Prostate gland (tissue), 2 donors: ENCODE measurements around the gene CD86. TPM values are rescaled to one million over a fixed set of nuclear protein-coding genes. Genes with fewer than 3 reads are reported as not detected.
"Not testable (repeated sequence)": the region's sequence is repeated elsewhere in the genome, so short reads cannot be mapped to it uniquely, and the experiment has no call there.

Experiments used
- DNase-seq: peaks from one replicate; pipeline ENCODE4 v3.0.0-alpha.2; 2019; ENCODE audit warnings: low spot score
- H3K27ac ChIP-seq, 2 donors: fragments of 200-600 bp; sonication (generic); 2 replicates each; pipeline ENCODE4 v1.5.1; 2017 to 2019
- H3K27me3 ChIP-seq: fragments of 200-600 bp; sonication (generic); replicated peaks from 2 replicates; pipeline ENCODE4 v1.5.1; 2019; ENCODE audit not compliant: insufficient read depth
- H3K36me3 ChIP-seq, 2 donors: fragments of 200-600 bp; sonication (generic); 1 replicate in 1 of 2; 2 replicates in 1 of 2; pipeline versions ENCODE4 v1.5.1 to v1.8.1; 2017 to 2019
- H3K4me1 ChIP-seq: fragments of 200-600 bp; sonication (generic); replicated peaks from 2 replicates; pipeline ENCODE4 v1.5.1; 2019
- H3K4me3 ChIP-seq, 2 donors: fragments of 200-600 bp; sonication (generic); 2 replicates each; pipeline ENCODE4 v1.5.1; 2017 to 2019
- H3K9me3 ChIP-seq: fragments of 200-600 bp; sonication (generic); 2 replicates; pipeline ENCODE4 v1.5.1; 2017
- CTCF ChIP-seq, 4 experiments: fragments of 200-600 bp in 2 of 4; fragments of 450-650 bp in 2 of 4; sonication (generic) in 2 of 4; IDR thresholded peaks; 1 replicate in 3 of 4; 2 replicates in 1 of 4; pipeline ENCODE4 v1.5.1; 2016 to 2019; ENCODE audit warnings: antibody characterized with exemption in 4 of 4, mild to moderate bottlenecking in 2 of 4, moderate library complexity in 2 of 4
- POLR2A ChIP-seq: fragments of 450-650 bp; IDR thresholded peaks from one replicate; pipeline ENCODE4 v1.6.1; 2016; ENCODE audit warnings: antibody characterized with exemption, mild to moderate bottlenecking
- POLR2AphosphoS5 ChIP-seq: sonication (generic); formaldehyde crosslinking; IDR thresholded peaks from one replicate; pipeline ENCODE4 v1.6.1; 2017; ENCODE audit warnings: antibody characterized with exemption
- WGBS: methylation state at CpG from one replicate; pipeline ENCODE4 v1.1.5; 2018; 5-methylcytosine and 5-hydroxymethylcytosine counted together
- intact Hi-C: fragments of 100-400 bp; cut with DNase I; formaldehyde crosslinking; loops from one replicate; pipeline ENCODE4 v1.14.2; 2022
- total RNA-seq, 2 donors: library from RNA; depleted of rRNA; stranded (reverse); fragments of >200 nt; gene quantifications; one replicate each; pipeline ENCODE4 v1.1.0, GENCODE V29; 2016

CD86 gene
- total RNA-seq, 2 donors from 2014 or later, result 0.68 to 1.2 TPM

- H3K27ac ChIP-seq, result no peak overlapping the region
- H3K4me1 ChIP-seq, result no peaks in the 10 kb centered on the region
- TF ChIP-seq POLR2A (no peak), POLR2AphosphoS5 (no peak)
- no peaks in the 10 kb centered on the region for H3K27me3 ChIP-seq
- H3K4me3 ChIP-seq, result no peak overlapping the region
- DNase-seq, result no peak
- WGBS, result 84% methylated on average over 7 of the region's 7 CpGs
- intact Hi-C loops, result no loop called here
- H3K36me3 ChIP-seq, result no peaks in the 10 kb centered on the region
- no peaks in the 10 kb centered on the region for H3K9me3 ChIP-seq
Observed at GRCh38 chr3:122132949-122133540, 77.9 kb downstream of the CD86 start.

DNA sequence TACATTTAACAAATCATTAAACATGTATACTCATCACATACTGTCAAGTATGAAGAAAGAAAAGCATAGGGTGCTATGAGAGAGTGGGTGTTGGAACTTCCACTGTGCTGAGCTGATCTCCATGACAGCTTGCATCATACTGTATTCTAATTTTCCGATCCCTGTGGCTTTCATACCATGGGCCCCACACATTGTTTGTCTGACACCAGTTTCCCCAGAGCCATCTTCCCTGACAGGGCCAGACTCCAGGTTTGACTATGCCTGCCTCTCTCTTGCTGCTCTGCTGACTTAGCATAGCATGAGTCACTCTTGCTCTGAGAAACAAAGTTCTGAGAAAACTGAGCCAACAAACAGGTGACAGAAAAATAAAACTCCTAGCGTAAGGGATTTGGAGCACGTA, 91.3 kb downstream of the CD86 start:
- H3K9me3 ChIP-seq, result no peaks in the 10 kb centered on the region
- H3K27me3 ChIP-seq, result no peaks in the 10 kb centered on the region
- no peak for DNase-seq
- H3K27ac ChIP-seq, result no peak overlapping the region
- WGBS, result 61% methylated on average over 3 of the region's 3 CpGs
- no peaks in the 10 kb centered on the region for H3K4me1 ChIP-seq
- TF ChIP-seq CTCF (IDR thresholded peaks at IDR 0.05), result no peak
- no peak for TF ChIP-seq POLR2AphosphoS5
- TF ChIP-seq POLR2A, result no peak
- H3K4me3 ChIP-seq, result no peak overlapping the region
- H3K36me3 ChIP-seq, result no peaks in the 10 kb centered on the region
- intact Hi-C loops, result no loop called here

DNA sequence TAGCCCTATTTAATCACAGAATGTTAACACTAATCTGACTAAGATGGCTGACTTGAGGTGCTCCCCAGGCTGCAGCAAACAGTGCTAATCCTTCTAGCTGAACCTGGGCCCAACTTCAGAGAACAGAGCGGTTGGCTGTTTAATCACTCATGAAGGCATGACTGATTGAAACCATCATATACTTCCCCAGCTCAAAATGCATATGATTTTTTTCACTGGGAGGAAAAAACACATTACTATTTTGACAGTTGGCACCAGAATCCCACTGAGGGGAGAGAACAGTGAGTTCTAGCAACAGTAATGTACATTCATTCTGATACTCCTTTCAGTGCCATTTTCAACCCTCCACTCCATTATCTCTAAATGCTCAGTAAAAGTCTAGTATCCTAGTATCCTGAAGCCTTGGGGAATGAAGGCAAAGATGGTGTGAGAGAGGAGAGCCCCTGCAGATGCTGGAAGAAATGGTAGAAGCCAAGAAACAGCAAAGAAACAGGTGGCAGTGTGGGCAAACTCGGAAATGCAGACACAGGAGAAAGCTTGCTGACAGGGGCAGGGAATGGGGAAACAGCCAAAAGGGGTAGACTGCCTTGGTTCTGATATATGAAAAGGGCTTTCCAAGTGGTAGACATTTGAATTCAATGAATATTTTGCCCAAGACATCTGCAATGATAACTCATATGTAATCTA, 93.9 kb downstream of the CD86 start:
- H3K4me3 ChIP-seq, result no peak overlapping the region
- H3K27me3 ChIP-seq, result no peaks in the 10 kb centered on the region
- H3K36me3 ChIP-seq, result no peaks in the 10 kb centered on the region
- no peaks in the 10 kb centered on the region for H3K9me3 ChIP-seq
- intact Hi-C loops, result no loop called here
- no peak for DNase-seq
- 68% methylated on average over 2 of the region's 2 CpGs for WGBS
- H3K4me1 ChIP-seq, result no peaks in the 10 kb centered on the region
- no peak overlapping the region for H3K27ac ChIP-seq
- TF ChIP-seq CTCF (IDR thresholded peaks at IDR 0.05), result no peak
- TF ChIP-seq POLR2A, result no peak
- TF ChIP-seq POLR2AphosphoS5, result no peak

- TF ChIP-seq POLR2A (no peak), CTCF (IDR thresholded peaks at IDR 0.05) (no peak), POLR2AphosphoS5 (no peak)
- 83% methylated on average over 2 of the region's 2 CpGs for WGBS
- intact Hi-C loops, result no loop called here
- Histone ChIP-seq H3K4me1 (no peaks in the 10 kb centered on the region), H3K27me3 (no peaks in the 10 kb centered on the region), H3K36me3 (no peaks in the 10 kb centered on the region), H3K9me3 (no peaks in the 10 kb centered on the region), H3K27ac (no peak overlapping the region), H3K4me3 (no peak overlapping the region)
- no peak for DNase-seq
Observed at GRCh38 chr3:122151480-122151879, 96.3 kb downstream of the CD86 start.

- H3K36me3 ChIP-seq, H3K27me3 ChIP-seq: not testable (repeated sequence)
- 70% methylated on average over 2 of the region's 31 CpGs for WGBS
Observed at GRCh38 chr3:122164983-122165382, 109.8 kb downstream of the CD86 start.

DNA sequence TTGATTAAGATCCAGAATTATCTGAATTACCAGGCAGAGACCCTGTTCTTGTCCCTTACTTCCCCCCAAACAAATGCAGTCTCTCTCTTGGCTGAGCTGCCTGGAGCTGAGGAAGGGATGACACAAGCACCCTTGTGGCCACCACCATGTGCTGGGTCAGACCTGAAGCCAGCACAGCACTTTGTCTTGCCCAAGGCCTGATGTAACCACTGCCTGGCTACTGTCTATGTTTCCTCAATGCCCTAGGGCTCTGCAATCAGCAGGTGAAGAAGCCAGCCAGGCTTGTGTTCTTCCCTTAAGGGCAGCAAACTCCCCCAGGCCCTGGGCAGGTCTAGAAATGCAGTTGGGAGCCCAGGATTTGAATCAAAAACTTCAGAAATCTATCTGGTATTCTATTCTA, 112.5 kb downstream of the CD86 start:
- H3K9me3 ChIP-seq, result no peaks in the 10 kb centered on the region
- no peaks in the 10 kb centered on the region for H3K27me3 ChIP-seq
- no peak overlapping the region for H3K27ac ChIP-seq
- no peaks in the 10 kb centered on the region for H3K36me3 ChIP-seq
- TF ChIP-seq POLR2AphosphoS5 (no peak), CTCF (IDR thresholded peaks at IDR 0.05) (no peak)
- no peak overlapping the region for H3K4me3 ChIP-seq
- H3K4me1 ChIP-seq, result no peaks in the 10 kb centered on the region
- no peak for DNase-seq
- intact Hi-C loops, result no loop called here

More at GRCh38 chr3:122164983-122165382, 109.8 kb downstream of the CD86 start:
- intact Hi-C loops, H3K27ac ChIP-seq, H3K4me1 ChIP-seq, DNase-seq, H3K9me3 ChIP-seq, H3K4me3 ChIP-seq: not testable (repeated sequence)
